ENCODE measurements around the gene KCNJ1.

Gene KCNJ1

GRCh38 chr11:128882451-128882850 lies 15.4 kb upstream of the KCNJ1 start:
- no peak for DNase-seq (ENCODE audit: low spot score)

GRCh38 chr11:128881221-128881620 lies 14.1 kb upstream of the KCNJ1 start:
- DNase-seq (ENCODE audit: low spot score): no peak

GRCh38 chr11:128879817-128880216 lies 12.7 kb upstream of the KCNJ1 start:
- no peak for DNase-seq (ENCODE audit: low spot score)

- no peak for DNase-seq (ENCODE audit: low spot score)
Measured at GRCh38 chr11:128878455-128878854, 11.4 kb upstream of the KCNJ1 start.

- DNase-seq (ENCODE audit: low spot score): no peak
Measured at GRCh38 chr11:128877726-128878125, 10.6 kb upstream of the KCNJ1 start.

- DNase-seq (ENCODE audit: low spot score): no peak
Measured at GRCh38 chr11:128876133-128876650, 9.1 kb upstream of the KCNJ1 start.

GRCh38 chr11:128874427-128874826 lies 7.3 kb upstream of the KCNJ1 start:
- DNase-seq (ENCODE audit: low spot score): no peak

- DNase-seq (ENCODE audit: low spot score): no peak
Measured at GRCh38 chr11:128872594-128872993, 5.5 kb upstream of the KCNJ1 start.

- no peak for DNase-seq (ENCODE audit: low spot score)
Measured at GRCh38 chr11:128872094-128872493, 5.0 kb upstream of the KCNJ1 start.

GRCh38 chr11:128871168-128871610 lies 4.1 kb upstream of the KCNJ1 start:
- DNase-seq (ENCODE audit: low spot score): no peak

- DNase-seq (ENCODE audit: low spot score): no peak
Measured at GRCh38 chr11:128868841-128869671, 2.0 kb upstream of the KCNJ1 start.

GRCh38 chr11:128865490-128865889 lies 1.6 kb downstream of the KCNJ1 start:
- DNase-seq (ENCODE audit: low spot score): no peak

- DNase-seq (ENCODE audit: low spot score): peak; percentile 59
Measured at GRCh38 chr11:128862908-128863660, 4.0 kb downstream of the KCNJ1 start.

GRCh38 chr11:128862406-128862805 lies 4.7 kb downstream of the KCNJ1 start:
- no peak for DNase-seq (ENCODE audit: low spot score)

- DNase-seq (ENCODE audit: low spot score): no peak
Measured at GRCh38 chr11:128860571-128861361, 6.3 kb downstream of the KCNJ1 start.

- DNase-seq (ENCODE audit: low spot score): peak; percentile 55
Measured at GRCh38 chr11:128859563-128860441, 7.3 kb downstream of the KCNJ1 start.

- DNase-seq (ENCODE audit: low spot score): no peak
Measured at GRCh38 chr11:128857341-128857740, 9.8 kb downstream of the KCNJ1 start.

GRCh38 chr11:128856241-128856640 lies 10.9 kb downstream of the KCNJ1 start:
- DNase-seq (ENCODE audit: low spot score): no peak

GRCh38 chr11:128854841-128855240 lies 12.3 kb downstream of the KCNJ1 start:
- no peak for DNase-seq (ENCODE audit: low spot score)

GRCh38 chr11:128853559-128853958 lies 13.5 kb downstream of the KCNJ1 start:
- DNase-seq (ENCODE audit: low spot score): no peak

GRCh38 chr11:128852327-128853023 lies 14.6 kb downstream of the KCNJ1 start:
- DNase-seq (ENCODE audit: low spot score): no peak
